Sigmoid colon (tissue), 3 donors: Measurements from ENCODE around the gene DZIP1.

ENCODE experiments used
- POLR2A ChIP-seq, 2 donors: fragments of 450-650 bp; IDR thresholded peaks; one replicate each; pipeline ENCODE4 v1.6.1; 2016; ENCODE audit warnings: antibody characterized with exemption in 2 of 2, mild to moderate bottlenecking in 2 of 2, moderate library complexity in 2 of 2
- TF ChIP-seq, protein P1 (sequence below), 4 experiments: fragments of 450-650 bp in 3 of 4; fragments of 200-600 bp in 1 of 4; IDR thresholded peaks; one replicate each; pipeline ENCODE4 v1.5.1; 2016 to 2019; ENCODE audit warnings: antibody characterized with exemption in 4 of 4, mild to moderate bottlenecking in 3 of 4, moderate library complexity in 2 of 4

DNA sequence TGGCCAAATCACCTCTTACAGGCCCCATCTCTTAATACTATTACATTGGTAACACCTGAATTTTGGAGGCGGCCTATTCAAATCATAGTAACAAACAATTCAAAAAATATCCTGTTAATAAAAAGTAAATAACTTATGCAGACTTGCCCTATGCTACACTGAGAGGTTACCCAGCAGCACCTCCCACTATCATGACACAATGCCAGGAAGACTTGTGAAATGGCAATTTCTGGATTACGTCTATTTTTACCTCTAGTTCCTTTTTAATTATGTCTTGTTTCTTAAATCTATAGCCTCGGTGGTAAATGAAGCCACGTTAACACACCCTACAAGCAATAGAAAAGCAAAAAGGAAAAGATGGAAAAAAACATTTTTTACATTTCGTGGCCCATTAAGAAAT, 6.2 kb upstream of the DZIP1 start:
- TF ChIP-seq POLR2A (IDR thresholded peaks at IDR 0.05): no peak
- TF ChIP-seq, protein P1, sequence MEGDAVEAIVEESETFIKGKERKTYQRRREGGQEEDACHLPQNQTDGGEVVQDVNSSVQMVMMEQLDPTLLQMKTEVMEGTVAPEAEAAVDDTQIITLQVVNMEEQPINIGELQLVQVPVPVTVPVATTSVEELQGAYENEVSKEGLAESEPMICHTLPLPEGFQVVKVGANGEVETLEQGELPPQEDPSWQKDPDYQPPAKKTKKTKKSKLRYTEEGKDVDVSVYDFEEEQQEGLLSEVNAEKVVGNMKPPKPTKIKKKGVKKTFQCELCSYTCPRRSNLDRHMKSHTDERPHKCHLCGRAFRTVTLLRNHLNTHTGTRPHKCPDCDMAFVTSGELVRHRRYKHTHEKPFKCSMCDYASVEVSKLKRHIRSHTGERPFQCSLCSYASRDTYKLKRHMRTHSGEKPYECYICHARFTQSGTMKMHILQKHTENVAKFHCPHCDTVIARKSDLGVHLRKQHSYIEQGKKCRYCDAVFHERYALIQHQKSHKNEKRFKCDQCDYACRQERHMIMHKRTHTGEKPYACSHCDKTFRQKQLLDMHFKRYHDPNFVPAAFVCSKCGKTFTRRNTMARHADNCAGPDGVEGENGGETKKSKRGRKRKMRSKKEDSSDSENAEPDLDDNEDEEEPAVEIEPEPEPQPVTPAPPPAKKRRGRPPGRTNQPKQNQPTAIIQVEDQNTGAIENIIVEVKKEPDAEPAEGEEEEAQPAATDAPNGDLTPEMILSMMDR (IDR thresholded peaks at IDR 0.05): no peak
